HG02981 (cell line): ENCODE measurements around the gene CSNK1G2.

Experiments used
- ATAC-seq: cut with Tn5 transposase; IDR thresholded peaks from one replicate; pipeline ENCODE4 v1.9.1; 2021; ENCODE audit warnings: mild to moderate bottlenecking, moderate library complexity; ENCODE audit not compliant: unreplicated experiment

CSNK1G2 gene

GRCh38 chr19:2014731-2015607 lies 74.0 kb downstream of the CSNK1G2 start:
- ATAC-seq, result no peak

GRCh38 chr19:2015608-2015950 lies 74.6 kb downstream of the CSNK1G2 start, which contains the start of gene BTBD2:
Gene BTBD2 (minus strand): TSS chr19:2015714. CDS start chr19:2015703, 11 bp downstream.
- no peak for ATAC-seq

GRCh38 chr19:2016041-2016807 lies 75.3 kb downstream of the CSNK1G2 start:
- no peak for ATAC-seq

- ATAC-seq, result no peak
Measured at GRCh38 chr19:2018752-2019151, 77.8 kb downstream of the CSNK1G2 start.

DNA sequence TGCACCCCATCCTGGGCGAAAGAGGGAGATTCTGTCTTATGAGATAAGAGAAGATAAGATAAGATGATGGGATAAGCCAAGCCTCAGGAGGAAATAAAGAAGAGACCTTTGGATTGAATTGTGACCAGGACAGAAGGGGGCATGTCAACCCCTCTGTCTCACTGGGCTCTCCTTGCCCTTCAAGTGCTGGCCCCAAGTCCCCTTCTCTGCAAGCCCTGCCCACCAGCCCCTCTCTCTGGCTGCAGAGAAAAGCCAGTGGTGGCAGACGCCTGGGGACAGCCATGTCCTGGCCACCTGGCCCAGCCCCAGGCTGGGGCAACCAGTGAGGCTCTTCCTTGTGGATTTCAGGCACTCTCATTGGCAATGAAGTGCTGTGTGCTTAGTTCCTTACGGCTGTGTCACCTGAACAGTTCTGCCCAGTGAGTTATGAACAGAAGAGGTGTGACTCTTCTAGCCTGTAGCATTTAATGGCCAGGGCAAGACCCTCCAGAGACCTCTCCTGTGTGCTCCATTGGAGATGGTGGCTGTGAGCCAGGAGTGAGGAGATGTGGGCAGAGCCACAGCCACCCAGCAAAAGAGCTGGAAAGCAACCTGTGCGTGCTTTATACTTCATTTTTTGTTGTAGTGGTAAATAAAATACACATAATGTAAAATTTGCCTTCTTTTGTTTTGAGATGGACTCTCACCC lies 80.6 kb downstream of the CSNK1G2 start:
- ATAC-seq, result no peak

- ATAC-seq, result no peak
Measured at GRCh38 chr19:2022289-2022688, 81.3 kb downstream of the CSNK1G2 start.

- no peak for ATAC-seq
Measured at GRCh38 chr19:2026770-2027169, 85.8 kb downstream of the CSNK1G2 start.

GRCh38 chr19:2027361-2027760 lies 86.4 kb downstream of the CSNK1G2 start:
- no peak for ATAC-seq
